Ishikawa (cell line): ENCODE results near the gene OSBPL9.

Experiments
- CEBPB ChIP-seq: IDR thresholded peaks from 2 replicates; pipeline ENCODE4 v1.6.1; 2012
- CREB1 ChIP-seq: IDR thresholded peaks from 2 replicates; pipeline ENCODE4 v1.6.1; 2012; ENCODE audit warnings: low read depth
- EP300 ChIP-seq: IDR thresholded peaks from 2 replicates; pipeline ENCODE4 v1.6.1; 2012; ENCODE audit warnings: borderline replicate concordance
- FOXM1 ChIP-seq: IDR thresholded peaks from 2 replicates; pipeline ENCODE4 v1.6.1; 2012; ENCODE audit warnings: low read depth, borderline replicate concordance
- MAX ChIP-seq: IDR thresholded peaks from 2 replicates; pipeline ENCODE4 v1.6.1; 2012
- NFIC ChIP-seq: IDR thresholded peaks from 2 replicates; pipeline ENCODE4 v1.6.1; 2012
- RAD21 ChIP-seq: IDR thresholded peaks from 2 replicates; pipeline ENCODE4 v1.6.1; 2012; ENCODE audit warnings: low read depth
- REST ChIP-seq: IDR thresholded peaks from 2 replicates; pipeline ENCODE4 v1.6.1; 2012; ENCODE audit warnings: low read depth, mild to moderate bottlenecking
- TAF1 ChIP-seq: IDR thresholded peaks from 2 replicates; pipeline ENCODE4 v1.6.1; 2012; ENCODE audit warnings: low read depth, mild to moderate bottlenecking
- YY1 ChIP-seq: IDR thresholded peaks from 2 replicates; pipeline ENCODE4 v1.6.1; 2012; ENCODE audit warnings: low read depth

DNA sequence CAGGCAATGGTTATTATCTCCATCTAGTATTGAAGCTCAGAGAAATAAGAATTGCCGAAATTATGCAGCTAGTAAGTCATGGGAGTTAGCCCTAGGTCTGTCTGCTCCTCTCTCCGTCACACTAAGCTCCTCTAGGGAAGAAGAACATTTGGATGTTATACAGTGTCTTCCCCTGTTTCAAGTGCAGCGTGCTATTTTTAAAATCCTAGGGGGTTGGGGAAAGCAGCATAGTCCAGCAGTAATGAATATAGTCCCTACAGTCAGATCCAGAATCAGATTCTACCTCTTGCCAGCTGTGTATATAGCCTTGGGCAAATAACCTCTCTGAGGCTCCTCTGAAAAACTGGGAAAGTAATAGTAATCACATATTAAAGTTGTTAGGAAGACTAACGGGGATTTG, 44.5 kb upstream of the OSBPL9 start:
- TF ChIP-seq EP300, result no peak
- TF ChIP-seq CREB1, result no peak
- no peak for TF ChIP-seq MAX
- TF ChIP-seq RAD21, result no peak
- TF ChIP-seq CEBPB, result no peak
- TF ChIP-seq REST, result no peak
- no peak for TF ChIP-seq TAF1
- TF ChIP-seq YY1, result no peak
- no peak for TF ChIP-seq NFIC
- no peak for TF ChIP-seq FOXM1
